GM04503 (cell line): ENCODE results near the gene ZNF398.

Experiments
- DNase-seq: peaks from one replicate; pipeline ENCODE4 v3.0.0-alpha.2; 2012; ENCODE audit warnings: low read depth

Gene ZNF398

GRCh38 chr7:149226840-149227494 lies 79.7 kb downstream of the ZNF398 start:
- DNase-seq = no peak

GRCh38 chr7:149228831-149229471 lies 81.7 kb downstream of the ZNF398 start:
- no peak for DNase-seq

DNA sequence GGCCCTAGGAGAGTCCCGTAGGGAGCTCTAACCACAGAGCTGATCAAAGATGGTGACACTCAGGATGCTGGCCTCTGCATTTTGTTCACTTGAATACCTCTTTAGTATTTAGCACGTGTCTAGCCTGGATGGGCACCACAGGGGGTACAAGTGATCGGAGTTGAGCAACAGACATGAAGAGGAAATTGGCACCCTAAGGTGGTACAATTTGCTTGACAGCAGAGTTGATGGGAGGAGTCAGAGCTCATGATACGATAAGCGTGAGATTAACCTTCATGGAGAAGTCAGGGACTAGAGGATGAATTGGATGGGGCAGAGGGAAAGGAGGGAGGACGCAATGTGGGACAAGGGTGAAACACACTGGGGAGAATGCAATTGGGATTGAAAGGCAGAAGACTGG lies 82.3 kb downstream of the ZNF398 start:
- DNase-seq = no peak

DNA sequence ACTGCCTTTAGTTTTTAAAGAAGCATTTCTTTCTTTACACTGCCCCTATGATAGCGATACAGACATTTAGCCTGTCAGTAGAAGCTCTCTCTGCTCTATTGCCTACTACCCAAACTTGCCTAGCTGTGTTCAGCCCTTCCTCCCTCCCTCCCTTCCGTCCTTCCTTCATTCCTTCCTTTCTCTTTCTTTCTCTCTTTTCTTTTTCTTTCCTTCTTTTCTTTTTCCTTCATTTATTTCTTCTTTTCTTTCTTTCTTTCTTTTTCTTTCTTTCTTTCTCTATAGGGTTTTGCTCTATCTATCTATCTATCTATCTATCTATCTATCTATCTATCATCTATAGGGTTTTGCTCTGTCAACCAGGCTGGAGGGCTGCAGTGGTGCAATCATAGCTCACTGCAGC lies 85.1 kb downstream of the ZNF398 start:
- DNase-seq = no peak
